ENCODE data around the gene MTURN.

The MTURN gene

DNA sequence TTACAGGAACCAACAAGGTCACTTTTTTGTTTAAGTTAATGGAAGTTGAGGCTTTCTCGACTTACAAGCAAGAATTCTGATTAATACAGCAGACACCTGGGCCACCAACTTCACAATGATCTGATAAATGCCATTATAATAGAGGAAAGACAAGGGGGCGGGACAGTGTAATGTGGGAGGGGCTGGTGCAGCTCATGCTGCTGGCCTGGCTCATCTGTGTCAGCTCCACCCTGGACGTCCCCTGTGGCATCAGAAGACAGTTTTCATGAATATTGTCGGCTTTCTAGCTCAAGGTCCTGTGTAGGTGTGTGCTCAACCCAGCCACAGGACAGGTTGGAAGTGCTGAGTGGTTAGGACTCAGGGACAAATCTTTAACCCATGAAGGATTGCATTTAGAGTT is 57.0 kb downstream of the MTURN start:
- no peak overlapping the region for H3K4me3 ChIP-seq (ENCODE audit: low read depth, low read length)
- TF ChIP-seq, protein P1, sequence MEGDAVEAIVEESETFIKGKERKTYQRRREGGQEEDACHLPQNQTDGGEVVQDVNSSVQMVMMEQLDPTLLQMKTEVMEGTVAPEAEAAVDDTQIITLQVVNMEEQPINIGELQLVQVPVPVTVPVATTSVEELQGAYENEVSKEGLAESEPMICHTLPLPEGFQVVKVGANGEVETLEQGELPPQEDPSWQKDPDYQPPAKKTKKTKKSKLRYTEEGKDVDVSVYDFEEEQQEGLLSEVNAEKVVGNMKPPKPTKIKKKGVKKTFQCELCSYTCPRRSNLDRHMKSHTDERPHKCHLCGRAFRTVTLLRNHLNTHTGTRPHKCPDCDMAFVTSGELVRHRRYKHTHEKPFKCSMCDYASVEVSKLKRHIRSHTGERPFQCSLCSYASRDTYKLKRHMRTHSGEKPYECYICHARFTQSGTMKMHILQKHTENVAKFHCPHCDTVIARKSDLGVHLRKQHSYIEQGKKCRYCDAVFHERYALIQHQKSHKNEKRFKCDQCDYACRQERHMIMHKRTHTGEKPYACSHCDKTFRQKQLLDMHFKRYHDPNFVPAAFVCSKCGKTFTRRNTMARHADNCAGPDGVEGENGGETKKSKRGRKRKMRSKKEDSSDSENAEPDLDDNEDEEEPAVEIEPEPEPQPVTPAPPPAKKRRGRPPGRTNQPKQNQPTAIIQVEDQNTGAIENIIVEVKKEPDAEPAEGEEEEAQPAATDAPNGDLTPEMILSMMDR (IDR thresholded peaks at IDR 0.05; ENCODE audit: borderline replicate concordance, insufficient read depth, low read depth, low read length) = no peak

DNA sequence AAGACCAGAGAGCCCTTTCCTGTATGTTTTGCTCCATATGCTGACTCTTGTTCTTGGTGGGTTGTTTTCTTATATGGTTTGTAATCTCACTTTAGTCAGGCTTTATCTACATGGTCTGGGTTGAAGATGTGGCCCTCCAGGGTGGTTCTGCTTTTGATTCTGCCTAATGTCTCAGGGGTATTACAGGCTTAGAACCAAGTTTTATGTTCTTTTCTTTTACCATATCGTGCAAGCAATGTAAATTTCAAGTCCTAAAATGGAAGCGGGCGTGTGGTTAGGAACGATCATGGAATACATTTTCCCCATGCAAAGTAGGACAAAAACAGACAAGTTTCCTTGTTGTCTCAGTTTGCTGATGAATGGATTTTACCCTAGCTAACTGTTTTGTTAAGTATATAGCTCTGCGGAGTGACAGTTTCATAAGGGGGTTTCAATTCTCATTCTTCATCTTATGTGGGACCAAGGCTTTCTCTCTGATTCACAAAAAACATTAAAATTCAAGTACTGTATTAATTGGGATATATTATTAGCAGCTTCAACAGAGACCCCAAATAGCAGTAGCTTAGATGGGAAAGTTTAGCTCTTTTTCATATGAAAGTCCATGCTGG is 58.7 kb downstream of the MTURN start:
- TF ChIP-seq, protein P1 (IDR thresholded peaks at IDR 0.05; ENCODE audit: borderline replicate concordance, insufficient read depth, low read depth, low read length) = no peak
- no peak overlapping the region for H3K4me3 ChIP-seq (ENCODE audit: low read depth, low read length)

DNA sequence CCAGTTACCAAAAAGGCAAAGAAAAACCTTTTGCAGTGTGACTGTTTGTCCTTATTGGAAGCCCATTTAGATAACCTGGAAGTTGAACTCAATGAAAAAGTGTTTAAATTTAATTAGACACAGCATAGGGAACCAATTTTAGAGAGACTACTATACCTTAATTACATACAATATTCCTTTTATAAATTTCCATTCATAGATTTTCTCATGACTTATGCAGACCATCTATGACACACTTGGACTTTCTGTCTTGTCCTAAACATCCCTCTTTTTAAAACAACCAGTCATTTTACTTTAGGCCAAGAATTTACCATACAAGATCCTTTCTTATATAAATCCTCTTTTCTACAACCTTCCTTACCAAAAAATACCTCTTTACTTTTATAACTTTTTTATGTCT is 61.6 kb downstream of the MTURN start:
- TF ChIP-seq, protein P1 (IDR thresholded peaks at IDR 0.05; ENCODE audit: borderline replicate concordance, insufficient read depth, low read depth, low read length) = no peak
- no peak overlapping the region for H3K4me3 ChIP-seq (ENCODE audit: low read depth, low read length)

DNA sequence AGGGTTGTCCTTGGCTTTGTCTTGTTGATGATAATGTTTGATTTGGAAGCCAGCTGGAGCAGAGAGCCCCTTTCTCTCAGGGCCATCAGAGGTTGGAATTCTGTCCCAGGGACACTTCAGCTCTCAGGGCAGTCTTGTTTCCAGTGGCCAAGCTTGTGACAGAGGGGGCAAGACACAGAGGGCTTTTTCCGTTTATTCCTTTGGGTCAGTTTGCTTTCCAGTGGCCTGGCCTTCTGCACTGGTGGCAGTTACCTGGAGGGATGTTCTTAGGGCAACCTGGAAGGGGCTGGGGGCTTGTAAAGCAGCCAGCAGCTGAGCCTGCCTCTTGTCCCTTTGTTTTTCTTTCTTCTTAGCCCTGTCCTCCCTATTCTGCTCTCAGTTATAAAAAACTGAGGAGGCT is 62.7 kb downstream of the MTURN start:
- TF ChIP-seq, protein P1 (IDR thresholded peaks at IDR 0.05; ENCODE audit: borderline replicate concordance, insufficient read depth, low read depth, low read length) = no peak

DNA sequence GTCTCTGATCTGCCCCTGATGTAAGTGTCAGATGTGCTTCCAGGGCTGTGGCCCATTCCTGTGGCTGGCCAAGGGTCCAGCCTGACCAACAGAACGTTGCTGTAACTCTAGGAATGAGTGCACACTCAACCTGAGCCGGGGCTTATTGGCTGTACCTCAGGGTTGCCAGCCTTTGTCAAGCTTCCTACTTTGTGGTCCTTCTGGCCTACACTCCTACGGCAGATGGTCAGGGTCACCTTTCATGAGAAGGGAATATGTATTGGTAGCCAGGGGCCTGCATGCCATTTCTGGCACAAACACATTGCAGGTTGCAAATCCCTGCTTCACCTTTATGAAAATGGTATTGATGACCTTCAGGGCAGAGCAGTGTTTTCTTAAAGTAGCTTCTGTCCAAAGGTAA is 64.5 kb downstream of the MTURN start:
- TF ChIP-seq, protein P1 (IDR thresholded peaks at IDR 0.05; ENCODE audit: borderline replicate concordance, insufficient read depth, low read depth, low read length) = no peak
- H3K4me3 ChIP-seq (ENCODE audit: low read depth, low read length) = no peak overlapping the region

More for the DNA sequence above, 62.7 kb downstream of the MTURN start:
- H3K4me3 ChIP-seq (ENCODE audit: low read depth, low read length) = no peak overlapping the region

DNA sequence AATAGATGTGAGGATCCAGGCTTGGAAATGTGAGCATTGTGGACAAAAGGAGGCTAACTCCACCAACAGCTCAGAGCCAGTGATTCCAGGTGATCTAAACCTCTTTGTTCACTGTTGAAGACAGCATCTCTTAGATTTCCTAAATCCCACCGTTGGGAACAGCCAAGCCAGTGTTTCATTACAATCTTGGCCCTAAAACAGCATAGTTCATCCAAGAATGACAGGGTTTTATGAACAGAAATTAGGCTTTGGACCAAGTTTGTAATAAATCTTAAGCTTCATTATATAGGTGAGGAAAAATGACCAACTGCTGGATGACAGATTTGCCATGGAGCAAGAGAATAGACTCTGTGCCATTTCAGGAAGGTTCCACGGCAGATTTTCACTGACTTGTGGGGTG is 65.8 kb downstream of the MTURN start:
- no peak overlapping the region for H3K4me3 ChIP-seq (ENCODE audit: low read depth, low read length)
- TF ChIP-seq, protein P1 (IDR thresholded peaks at IDR 0.05; ENCODE audit: borderline replicate concordance, insufficient read depth, low read depth, low read length) = no peak

DNA sequence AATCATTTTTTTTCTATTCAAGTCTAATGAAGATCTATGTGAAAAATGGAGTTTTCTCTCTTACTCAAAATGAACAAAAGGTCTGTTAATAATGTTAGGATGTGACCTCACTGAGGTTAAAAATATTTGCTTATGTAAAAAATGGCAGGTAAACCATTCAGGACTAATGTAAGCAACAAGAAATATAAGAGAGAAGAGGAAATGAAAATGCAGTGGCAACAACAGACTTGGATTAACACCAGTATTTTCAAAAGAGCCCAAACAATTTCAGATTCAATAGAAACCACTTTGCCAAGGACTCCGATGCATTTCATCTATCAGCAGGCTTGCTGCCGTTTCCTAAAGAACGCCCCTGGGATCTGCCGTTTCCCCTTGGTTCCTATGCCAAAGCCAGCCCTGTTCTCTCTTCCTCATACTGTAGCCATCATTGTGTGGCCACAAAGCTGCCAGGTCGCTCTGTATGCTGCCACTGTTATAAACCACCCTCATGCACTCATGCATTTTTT is 66.4 kb downstream of the MTURN start:
- H3K4me3 ChIP-seq (ENCODE audit: low read depth, low read length) = no peak overlapping the region
- TF ChIP-seq, protein P1 (IDR thresholded peaks at IDR 0.05; ENCODE audit: borderline replicate concordance, insufficient read depth, low read depth, low read length) = no peak

All from GM12875 (cell line).